Measurements from ENCODE around the gene PRIM1.
"Not testable (repeated sequence)": the region's sequence is repeated elsewhere in the genome, so short reads cannot be mapped to it uniquely, and the experiment has no call there.

DNA sequence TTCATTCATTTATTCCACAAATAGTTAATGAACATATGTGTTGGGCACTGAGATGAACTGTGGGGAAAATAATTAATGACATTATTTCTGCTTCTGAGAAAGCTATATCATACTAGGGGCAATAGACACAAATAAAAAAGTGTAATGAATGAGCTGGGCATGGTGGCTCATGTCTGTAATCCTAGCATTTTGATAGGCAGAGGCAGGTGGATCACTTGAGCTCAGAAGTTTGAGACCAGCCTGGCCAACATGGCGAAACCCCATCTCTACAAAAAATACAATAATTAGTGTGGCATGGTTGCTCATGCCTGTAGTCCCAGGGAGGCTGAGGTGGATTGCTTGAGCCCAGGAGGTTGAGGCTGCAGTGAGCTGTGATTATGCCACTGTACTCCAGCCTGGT lies 5.8 kb upstream of the PRIM1 start:
- not testable (repeated sequence) for TF ChIP-seq CTCF (conservative IDR thresholded peaks at IDR 0.05; ENCODE audit: low read length); EZH2phosphoT487 (IDR thresholded peaks at IDR 0.05; ENCODE audit: borderline replicate concordance)
